C4-2B (cell line): ENCODE measurements around the gene MAPK1IP1L.

Experiments used
- H3K27ac ChIP-seq: fragments of 450-650 bp; 2 replicates; pipeline ENCODE4 v1.5.1; 2017
- CTCF ChIP-seq: fragments of 450-650 bp; conservative IDR thresholded peaks from 2 replicates; pipeline ENCODE4 v1.5.1; 2017; ENCODE audit warnings: mild to moderate bottlenecking
- ZFX ChIP-seq: fragments of 450-650 bp; IDR thresholded peaks from 2 replicates; pipeline ENCODE4 v1.6.1; 2017

The MAPK1IP1L gene

GRCh38 chr14:55085060-55085660 is 33.7 kb downstream of the MAPK1IP1L start:
- TF ChIP-seq CTCF (no peak), ZFX (no peak)
- no peak overlapping the region for H3K27ac ChIP-seq

- TF ChIP-seq ZFX (no peak), CTCF (no peak)
- H3K27ac ChIP-seq = no peak overlapping the region
These were observed 35.5 kb downstream of the MAPK1IP1L start for GRCh38 chr14:55086938-55087337.

- no peak overlapping the region for H3K27ac ChIP-seq
- TF ChIP-seq ZFX = no peak
- TF ChIP-seq CTCF = no peak
These were observed 36.9 kb downstream of the MAPK1IP1L start for GRCh38 chr14:55088356-55088755.

GRCh38 chr14:55092341-55092740 is 40.9 kb downstream of the MAPK1IP1L start:
- no peak for TF ChIP-seq CTCF
- no peak for TF ChIP-seq ZFX
- no peak overlapping the region for H3K27ac ChIP-seq

GRCh38 chr14:55094292-55095157 is 43.1 kb downstream of the MAPK1IP1L start:
- TF ChIP-seq CTCF = no peak
- no peak for TF ChIP-seq ZFX
- no peak overlapping the region for H3K27ac ChIP-seq

- TF ChIP-seq ZFX = no peak
- no peak for TF ChIP-seq CTCF
- no peak overlapping the region for H3K27ac ChIP-seq
These were observed 46.6 kb downstream of the MAPK1IP1L start for GRCh38 chr14:55097881-55098560.

GRCh38 chr14:55098561-55098898 is 47.1 kb downstream of the MAPK1IP1L start:
- no peak for TF ChIP-seq ZFX
- H3K27ac ChIP-seq = no peak overlapping the region
